ES-I3 (cell line): ENCODE data around the gene NFYA.

Experiments
- H3K36me3 ChIP-seq: 2 replicates; pipeline ENCODE4 v1.6.1; 2013; ENCODE audit warnings: mild to moderate bottlenecking, low read length, control low read depth, moderate library complexity; ENCODE audit not compliant: insufficient read depth
- H3K4me1 ChIP-seq: 2 replicates; pipeline ENCODE4 v1.6.1; 2013; ENCODE audit warnings: mild to moderate bottlenecking, control low read depth, low read length; ENCODE audit not compliant: insufficient read depth
- H3K9ac ChIP-seq: 2 replicates; pipeline ENCODE4 v1.6.1; 2013; ENCODE audit warnings: low read depth, mild to moderate bottlenecking, low read length, moderate library complexity
- H3K9me3 ChIP-seq: 2 replicates; pipeline ENCODE4 v1.6.1; 2013; ENCODE audit warnings: mild to moderate bottlenecking, low read length, moderate library complexity; ENCODE audit not compliant: control insufficient read depth, insufficient read depth

NFYA gene

GRCh38 chr6:41040101-41040939 lies 32.5 kb upstream of the NFYA start:
- H3K4me1 ChIP-seq = peaks cover 23% of the 10 kb centered on the region; the same call in 1 of the 2 replicates
- H3K36me3 ChIP-seq = no peaks in the 10 kb centered on the region
- no peaks in the 10 kb centered on the region for H3K9me3 ChIP-seq
- no peak overlapping the region for H3K9ac ChIP-seq

DNA sequence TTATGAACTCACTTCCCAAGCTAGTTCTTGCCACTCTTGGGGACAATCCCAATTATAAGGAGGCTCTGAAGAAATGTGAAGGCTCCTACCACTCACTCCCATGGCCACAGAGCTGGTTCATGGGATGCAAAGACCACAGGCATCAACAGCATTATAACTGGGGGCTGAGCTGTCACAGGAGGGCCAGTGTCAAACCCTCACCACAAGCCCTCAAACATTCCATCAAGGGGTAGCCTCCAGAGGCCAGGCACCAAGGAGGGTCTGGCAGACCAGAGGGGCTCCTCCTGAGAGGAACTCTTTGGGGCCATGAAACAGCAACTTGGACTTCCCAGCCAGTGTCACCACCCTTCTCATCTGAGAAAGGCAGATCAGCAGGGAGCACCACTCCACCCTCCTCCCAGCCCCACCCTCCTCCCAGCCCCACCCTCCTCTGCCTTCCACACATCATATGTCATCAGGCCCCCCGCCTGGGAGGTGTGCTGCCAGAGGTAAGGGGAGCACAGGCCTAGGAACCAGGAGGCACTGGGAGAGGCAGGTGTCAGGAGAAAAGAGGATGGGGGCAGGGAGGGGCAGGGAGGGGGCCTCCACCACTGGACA lies 31.7 kb upstream of the NFYA start:
- Histone ChIP-seq H3K36me3 (no peaks in the 10 kb centered on the region), H3K4me1 (peaks cover 23% of the 10 kb centered on the region; the same call in 1 of the 2 replicates), H3K9me3 (no peaks in the 10 kb centered on the region), H3K9ac (no peak overlapping the region)

DNA sequence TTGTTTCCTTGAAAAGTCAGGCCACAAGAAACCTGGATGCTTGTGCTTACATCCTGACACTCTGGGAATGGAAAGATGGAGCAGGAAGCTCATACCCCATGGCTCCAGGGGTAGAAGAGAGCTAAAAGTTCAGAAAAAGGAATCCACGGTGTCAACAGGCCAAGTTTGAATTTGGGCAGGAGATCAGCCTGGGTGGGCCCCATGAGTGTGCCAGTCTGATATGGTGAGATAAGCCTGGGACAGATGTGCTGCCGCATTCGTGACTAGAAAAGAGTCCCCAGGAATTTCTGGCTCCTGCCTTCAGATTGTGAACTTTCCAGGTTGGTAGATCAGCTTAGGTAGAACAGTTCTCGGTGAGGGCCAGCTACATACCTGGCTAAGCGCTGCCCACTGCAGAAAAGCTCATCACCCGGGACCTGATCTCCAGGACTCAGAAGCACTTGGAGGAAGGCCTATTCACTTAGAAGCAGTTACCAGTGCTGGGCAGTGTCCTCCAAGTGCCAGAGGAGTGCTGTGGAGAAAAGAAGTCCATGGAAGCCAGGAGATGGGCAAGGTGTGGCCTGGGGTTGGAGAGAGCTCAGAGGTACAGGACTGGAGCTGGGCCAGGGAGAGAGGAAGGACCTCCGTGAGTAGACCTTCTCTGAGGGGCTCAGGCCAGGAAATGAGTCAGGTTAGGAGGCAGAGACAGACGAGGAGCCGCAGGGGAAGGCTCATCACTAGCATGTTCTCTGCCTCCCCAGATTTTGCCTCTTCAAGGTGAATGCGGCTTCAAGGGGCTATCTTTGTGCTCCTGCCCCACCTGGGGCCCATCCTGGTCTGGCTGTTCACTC lies 30.3 kb upstream of the NFYA start, which contains the start of gene TSPO2:
TSPO2 (plus strand) TSS at position 242 of the 830 bp plus-strand sequence; CDS start at position 761, 519 bp downstream.
- H3K36me3 ChIP-seq = no peaks in the 10 kb centered on the region
- H3K4me1 ChIP-seq = peaks cover 23% of the 10 kb centered on the region; the same call in 1 of the 2 replicates
- H3K9me3 ChIP-seq = no peaks in the 10 kb centered on the region
- H3K9ac ChIP-seq = no peak within 1 kb of the TSS

GRCh38 chr6:41043151-41043550 lies 29.6 kb upstream of the NFYA start:
- Histone ChIP-seq H3K9me3 (no peaks in the 10 kb centered on the region), H3K4me1 (peaks cover 23% of the 10 kb centered on the region; the same call in 1 of the 2 replicates), H3K36me3 (no peaks in the 10 kb centered on the region), H3K9ac (no peak overlapping the region)

DNA sequence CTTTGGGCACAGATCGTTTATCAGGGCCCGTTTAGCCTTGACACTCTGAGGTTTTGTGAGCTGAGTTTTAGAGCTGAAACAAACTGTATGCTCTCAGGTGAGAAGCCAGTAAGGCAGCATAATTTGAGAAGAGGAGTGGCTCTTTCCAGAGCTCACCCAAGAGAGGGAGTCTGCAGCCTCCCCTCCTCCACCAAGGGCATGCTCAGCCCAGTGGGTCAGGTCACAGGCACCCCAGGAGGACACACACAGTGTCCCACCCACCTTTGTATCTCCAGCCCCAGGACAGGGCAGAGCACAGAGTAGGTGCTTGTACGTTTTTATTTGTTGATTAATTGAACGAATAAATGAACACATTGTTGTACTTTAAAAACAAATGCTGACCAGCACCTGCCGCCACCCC lies 27.1 kb upstream of the NFYA start:
- H3K36me3 ChIP-seq = no peaks in the 10 kb centered on the region; the same call in 1 of the 2 replicates
- no peak overlapping the region for H3K9ac ChIP-seq
- peaks cover 12% of the 10 kb centered on the region; the same call in 1 of the 2 replicates for H3K4me1 ChIP-seq

DNA sequence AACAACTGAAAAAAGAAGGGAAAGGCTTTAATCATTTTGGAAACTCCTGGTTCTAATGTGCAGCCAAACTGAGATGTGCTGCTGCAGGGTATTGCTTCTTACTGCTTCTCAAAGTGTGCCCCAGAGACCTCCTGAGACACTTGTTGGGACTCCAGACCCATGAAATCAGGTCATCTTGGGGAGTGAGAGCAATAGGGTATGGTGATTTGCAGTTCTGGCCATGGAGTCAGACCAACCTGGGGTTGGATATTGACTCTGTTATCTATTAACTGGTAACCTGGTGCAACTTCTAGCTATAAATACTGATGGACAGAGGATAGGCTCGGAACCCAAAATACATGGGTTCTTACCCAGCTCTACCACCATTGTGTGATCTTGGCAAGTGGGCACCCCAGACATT lies 26.7 kb upstream of the NFYA start:
- no peak overlapping the region for H3K9ac ChIP-seq
- H3K9me3 ChIP-seq = no peaks in the 10 kb centered on the region
- no peaks in the 10 kb centered on the region; the same call in 1 of the 2 replicates for H3K36me3 ChIP-seq
- peaks cover 8% of the 10 kb centered on the region; the same call in 1 of the 2 replicates for H3K4me1 ChIP-seq

More for the DNA sequence above, 27.1 kb upstream of the NFYA start:
- no peaks in the 10 kb centered on the region for H3K9me3 ChIP-seq

DNA sequence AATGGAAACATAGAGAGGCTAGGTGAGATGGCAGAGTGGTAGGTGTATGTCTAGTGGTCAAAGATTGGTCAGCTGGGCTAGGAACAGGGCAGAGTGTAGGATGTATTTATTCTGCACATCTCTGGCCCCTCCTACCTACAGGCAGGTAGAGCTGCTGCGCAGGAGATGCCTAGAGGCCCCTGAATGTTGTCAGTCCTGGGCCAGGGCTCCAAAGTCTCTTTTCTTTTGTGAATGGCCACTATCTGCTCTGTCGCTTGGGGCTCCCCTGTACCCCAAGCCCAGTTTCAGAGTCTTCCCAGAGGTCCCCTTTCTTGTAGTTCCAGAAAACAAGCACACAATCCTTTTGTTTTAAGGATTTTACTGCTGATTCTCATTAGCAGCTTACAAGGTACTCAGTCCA lies 25.5 kb upstream of the NFYA start:
- no peaks in the 10 kb centered on the region; the same call in 1 of the 2 replicates for H3K36me3 ChIP-seq
- H3K9me3 ChIP-seq = no peaks in the 10 kb centered on the region
- H3K4me1 ChIP-seq = peaks cover 9% of the 10 kb centered on the region; the same call in 1 of the 2 replicates
- no peak overlapping the region for H3K9ac ChIP-seq

DNA sequence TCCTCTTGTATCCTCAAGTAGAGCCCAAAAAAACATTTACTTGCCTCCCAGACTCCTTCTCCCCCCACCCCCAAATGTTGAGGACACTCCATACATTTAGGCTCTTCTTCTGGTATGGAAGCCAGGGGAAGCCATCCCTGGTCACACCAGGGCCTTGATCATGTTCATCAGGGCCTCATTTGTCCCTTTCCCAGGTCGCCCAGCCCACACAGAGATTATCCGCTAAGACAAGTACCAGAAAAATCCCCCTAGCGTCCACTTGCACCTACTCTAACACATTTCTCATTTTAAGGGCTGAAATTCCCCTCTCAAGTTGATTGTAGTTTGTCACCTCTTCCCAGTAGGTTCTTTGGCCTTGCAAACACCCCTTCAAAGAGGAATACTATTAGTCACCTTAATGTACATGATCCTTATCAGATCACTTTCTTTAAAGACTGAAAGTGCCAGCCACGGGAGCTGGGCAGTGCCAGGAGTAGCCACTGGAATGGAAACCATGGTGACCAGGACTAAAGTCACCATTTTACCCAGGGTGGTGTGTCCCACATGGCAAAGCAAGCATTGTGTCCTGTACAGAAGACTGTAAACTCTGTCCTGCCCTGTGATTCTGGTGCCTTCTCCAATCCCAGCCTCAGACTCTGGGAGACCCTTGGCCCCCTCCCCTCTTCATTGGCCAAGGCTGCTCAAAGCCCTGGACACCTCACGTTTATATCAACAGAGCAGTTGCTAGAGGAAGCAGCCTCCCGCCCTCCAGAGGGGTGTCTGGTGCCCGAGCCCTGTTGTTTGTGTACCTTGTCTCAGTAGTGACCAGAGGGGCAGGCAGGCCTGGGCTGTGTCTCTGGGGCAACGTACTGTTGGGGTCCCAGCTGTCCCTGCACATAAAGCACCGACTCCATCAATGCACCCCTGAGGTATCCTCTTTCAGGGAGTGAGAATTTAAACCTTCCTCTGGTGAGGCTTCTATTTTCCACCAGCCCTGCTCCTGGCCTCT lies 24.7 kb upstream of the NFYA start:
- Histone ChIP-seq H3K9me3 (no peaks in the 10 kb centered on the region), H3K9ac (no peak overlapping the region), H3K36me3 (no peaks in the 10 kb centered on the region; the same call in 1 of the 2 replicates), H3K4me1 (peaks cover 14% of the 10 kb centered on the region; the same call in 1 of the 2 replicates)

GRCh38 chr6:41049521-41049920 lies 23.3 kb upstream of the NFYA start:
- peaks cover 14% of the 10 kb centered on the region; the same call in 1 of the 2 replicates for H3K4me1 ChIP-seq
- H3K36me3 ChIP-seq = no peaks in the 10 kb centered on the region; the same call in 1 of the 2 replicates
- no peaks in the 10 kb centered on the region for H3K9me3 ChIP-seq
- H3K9ac ChIP-seq = no peak overlapping the region

- Histone ChIP-seq H3K4me1 (peaks cover 14% of the 10 kb centered on the region; the same call in 1 of the 2 replicates), H3K36me3 (no peaks in the 10 kb centered on the region; the same call in 1 of the 2 replicates), H3K9me3 (no peaks in the 10 kb centered on the region), H3K9ac (no peak overlapping the region)
These were observed 22.8 kb upstream of the NFYA start for GRCh38 chr6:41049955-41050354.

DNA sequence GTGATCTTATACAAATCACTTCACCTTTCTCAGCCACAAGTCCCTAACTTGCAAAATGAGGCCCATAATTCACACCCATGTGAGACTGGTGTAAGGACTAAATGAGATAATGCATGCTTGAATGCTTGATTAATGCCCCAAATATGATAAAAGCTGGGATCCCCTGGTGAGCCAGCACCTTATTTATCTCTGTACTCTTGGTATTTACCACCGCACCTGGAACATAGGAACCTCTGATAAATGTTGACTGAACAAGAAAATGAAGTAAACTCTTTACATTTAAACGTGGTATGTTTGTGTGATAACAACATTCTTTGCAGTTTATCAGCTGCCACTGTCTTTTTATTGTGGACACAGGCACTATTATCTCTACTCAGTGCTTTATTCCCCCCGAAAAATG lies 22.2 kb upstream of the NFYA start:
- H3K4me1 ChIP-seq = peaks cover 14% of the 10 kb centered on the region; the same call in 1 of the 2 replicates
- no peaks in the 10 kb centered on the region; the same call in 1 of the 2 replicates for H3K36me3 ChIP-seq
- H3K9ac ChIP-seq = no peak overlapping the region
- no peaks in the 10 kb centered on the region for H3K9me3 ChIP-seq

- H3K4me1 ChIP-seq = peaks cover 14% of the 10 kb centered on the region; the same call in 1 of the 2 replicates
- no peaks in the 10 kb centered on the region; the same call in 1 of the 2 replicates for H3K36me3 ChIP-seq
- H3K9ac ChIP-seq = no peak overlapping the region
- no peaks in the 10 kb centered on the region for H3K9me3 ChIP-seq
These were observed 20.9 kb upstream of the NFYA start for GRCh38 chr6:41051873-41052272.

DNA sequence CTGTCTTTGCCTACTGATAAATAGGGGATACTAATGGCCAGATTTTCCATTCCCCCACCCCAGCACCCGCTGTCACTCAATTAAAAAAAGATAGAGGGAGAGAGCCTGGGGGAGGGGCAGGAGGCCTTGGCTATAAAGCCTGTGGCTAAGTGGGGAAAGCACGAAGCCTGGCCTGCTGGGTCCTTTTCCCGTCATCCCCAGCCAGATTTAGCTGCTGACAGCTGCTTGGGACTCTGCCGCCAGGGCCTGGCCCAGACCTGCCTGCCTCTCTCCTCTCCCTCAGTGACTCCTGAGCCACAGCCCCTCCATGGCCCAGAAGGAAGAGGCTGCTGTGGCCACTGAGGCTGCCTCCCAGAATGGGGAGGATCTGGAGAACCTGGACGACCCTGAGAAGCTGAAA lies 19.7 kb upstream of the NFYA start, which contains the start of gene APOBEC2:
APOBEC2 (plus strand) TSS at position 162 of the 400 bp plus-strand sequence; CDS start at position 308, 146 bp downstream.
- no peak within 1 kb of the TSS for H3K9ac ChIP-seq
- H3K36me3 ChIP-seq = no peaks in the 10 kb centered on the region; the same call in 1 of the 2 replicates
- no peaks in the 10 kb centered on the region for H3K9me3 ChIP-seq
- H3K4me1 ChIP-seq = peaks cover 14% of the 10 kb centered on the region; the same call in 1 of the 2 replicates
